RWPE1 (cell line): ENCODE measurements around the gene WDR18.
A peak's percentile ranks its signal among the peaks of the same experiment; 100 is the strongest.

Source experiments
- CTCF ChIA-PET: fragments of 350-600 bp; sonication (Branson Sonifier 250); formaldehyde crosslinking; extraction: SDS; loops from one replicate; lab custom pipeline; 2021; lab: Yijun Ruan, JAX
- POLR2A ChIA-PET: fragments of 400-600 bp; formaldehyde crosslinking; extraction: SDS; loops from one replicate; lab custom pipeline; 2020; ENCODE audit warnings: antibody characterized with exemption; ENCODE audit not compliant: low non-redundant PET; lab: Yijun Ruan, JAX
- DNase-seq: peaks from one replicate; pipeline ENCODE4 v3.0.0; 2012; ENCODE audit warnings: low spot score
- H3K27ac ChIP-seq: fragments of 450-650 bp; 2 replicates; pipeline ENCODE4 v1.5.1; 2017
- CTCF ChIP-seq: fragments of 450-650 bp; conservative IDR thresholded peaks from 2 replicates; pipeline ENCODE4 v1.5.1; 2017; ENCODE audit warnings: low read depth, mild to moderate bottlenecking

The WDR18 gene

GRCh38 chr19:984165-984967, at the start of gene WDR18:
WDR18 (plus strand) TSS chr19:984345; CDS start chr19:984354, 9 bp downstream.
- CTCF ChIA-PET = interaction anchor here (0.6 to 2.4 kb wide), 4 partner anchors 61 to 208 kb away, joined by 3 to 8 read pairs (median 4); no protein-coding TSS in a partner anchor
- peak within 1 kb of the TSS; percentile 81 for H3K27ac ChIP-seq
- POLR2A ChIA-PET = interaction anchor here (0.7 to 1.7 kb wide), 3 partner anchors 20 to 61 kb away, joined by 3 to 9 read pairs (median 3); partner anchors contain the start of gene CNN2

GRCh38 chr19:934865-935479, 49.2 kb upstream of the WDR18 start:
- POLR2A ChIA-PET = interaction anchor here (0.6 kb wide), 1 partner anchor 125 kb away, joined by 4 read pairs; no protein-coding TSS in a partner anchor
- CTCF ChIA-PET = interaction anchor here (1.3 to 1.4 kb wide), 2 partner anchors 66 to 165 kb away, joined by 5 read pairs; no protein-coding TSS in a partner anchor
- no peak for TF ChIP-seq CTCF
- H3K27ac ChIP-seq = peak overlapping the region; percentile 79
- DNase-seq = no peak

More at GRCh38 chr19:984165-984967, at the start of gene WDR18:
- no peak for TF ChIP-seq CTCF
- peak; percentile 97 for DNase-seq

- CTCF ChIA-PET = interaction anchor here (0.6 to 1.1 kb wide), 3 partner anchors 9 to 111 kb away, joined by 3 read pairs; no protein-coding TSS in a partner anchor
- no peak for DNase-seq
- POLR2A ChIA-PET = no interaction called here
- no peak overlapping the region for H3K27ac ChIP-seq
- no peak for TF ChIP-seq CTCF
These were observed 48.0 kb upstream of the WDR18 start for GRCh38 chr19:936175-936546.

GRCh38 chr19:937259-937694, 46.9 kb upstream of the WDR18 start:
- no peak for DNase-seq
- POLR2A ChIA-PET = no interaction called here
- CTCF ChIA-PET = no interaction called here
- H3K27ac ChIP-seq = no peak overlapping the region
- no peak for TF ChIP-seq CTCF

- POLR2A ChIA-PET = no interaction called here
These were observed 45.8 kb upstream of the WDR18 start for GRCh38 chr19:938233-938923.

More at GRCh38 chr19:938233-938923, 45.8 kb upstream of the WDR18 start:
- CTCF ChIA-PET = no interaction called here
- DNase-seq = no peak
- no peak for TF ChIP-seq CTCF
- no peak overlapping the region for H3K27ac ChIP-seq
